K562 (cell line): ENCODE results near the gene EVI5. TPM values are rescaled to one million over a fixed set of nuclear protein-coding genes. Genes with fewer than 3 reads are reported as not detected.
A peak's percentile ranks its signal among the peaks of the same experiment; 100 is the strongest.
"Not testable (repeated sequence)": the region's sequence is repeated elsewhere in the genome, so short reads cannot be mapped to it uniquely, and the experiment has no call there.

Experiments used
- ATAC-seq: fragments of 200-7000 bp; cut with Tn5 transposase; 3 replicates; pipeline ENCODE4 v1.9.1; 2020; ENCODE audit warnings: moderate library complexity
- BruUV-seq: library from RNA; stranded (reverse); fragments of 400-500 nt; replicated peaks from 2 replicates; lab custom pipeline; 2021; lab: Mats Ljungman, UMichigan
- CTCF ChIA-PET: fragments of 300-600 bp; formaldehyde crosslinking; extraction: SDS; loops from one replicate; lab custom pipeline; 2021; ENCODE audit warnings: low intra/inter-chr PET ratio; lab: Yijun Ruan, JAX
- POLR2A ChIA-PET: fragments of 300-600, 350-650 bp; sonication (Branson Sonifier 250); formaldehyde crosslinking; extraction: SDS; loops from one replicate; lab custom pipeline; 2021; ENCODE audit warnings: antibody characterized with exemption, inconsistent platforms; lab: Yijun Ruan, JAX
- DNase-seq, 4 experiments: peaks; one replicate each; pipeline versions ENCODE4 v3.0.0 to v3.0.0-alpha.2; 2011 to 2018; ENCODE audit warnings: low spot score in 3 of 4, mixed read lengths in 3 of 4; ENCODE audit errors: extremely low read depth in 1 of 4
- FAIRE-seq: peaks from 2 replicates; lab custom pipeline; 2011; peaks lifted over from hg19 to GRCh38; lab: Jason Lieb, UNC
- H2AFZ ChIP-seq: 2 replicates; pipeline ENCODE4 v1.6.0; 2011; ENCODE audit warnings: low read depth, low read length, control low read depth, inconsistent platforms
- H3K27ac ChIP-seq: fragments of 200-600 bp; 3 replicates; pipeline ENCODE4 v1.8.0; 2011; ENCODE audit warnings: low read depth, mild to moderate bottlenecking, control low read depth, inconsistent platforms, low read length, moderate library complexity, mixed read lengths; ENCODE audit errors: extremely low read depth
- H3K27me3 ChIP-seq, 2 experiments: fragments of 300-600 bp in 1 of 2; 2 replicates in 1 of 2; 3 replicates in 1 of 2; pipeline versions ENCODE4 v1.6.0 to v1.8.0; 2011; ENCODE audit warnings: inconsistent platforms in 2 of 2, low read length in 2 of 2, mild to moderate bottlenecking in 1 of 2, mixed read lengths in 1 of 2, moderate library complexity in 1 of 2; ENCODE audit not compliant: control insufficient read depth in 2 of 2, insufficient read depth in 2 of 2
- H3K36me3 ChIP-seq: fragments of 300-600 bp; 3 replicates; pipeline ENCODE4 v1.8.0; 2011; ENCODE audit warnings: mild to moderate bottlenecking, low read length, inconsistent platforms; ENCODE audit not compliant: control insufficient read depth, insufficient read depth
- H3K4me1 ChIP-seq, 2 experiments: fragments of 200-600 bp in 1 of 2; replicated peaks in 1 of 2; 2 replicates in 1 of 2; 3 replicates in 1 of 2; pipeline versions ENCODE4 v1.5.1 to v1.8.0; 2011; ENCODE audit warnings: inconsistent platforms in 2 of 2, low read length in 2 of 2, mild to moderate bottlenecking in 1 of 2, mixed read lengths in 1 of 2, moderate library complexity in 1 of 2; ENCODE audit not compliant: control insufficient read depth in 2 of 2, insufficient read depth in 2 of 2
- H3K4me2 ChIP-seq: 2 replicates; pipeline ENCODE4 v1.6.1; 2011; ENCODE audit warnings: low read length, control low read depth, inconsistent platforms, mixed read lengths; ENCODE audit not compliant: insufficient read depth
- H3K4me3 ChIP-seq: fragments of 200-600 bp; sonication (generic), shearing (Covaris generic); 2 replicates; pipeline ENCODE4 v1.5.1; 2016; ENCODE audit warnings: control low read depth, inconsistent platforms
- H3K79me2 ChIP-seq: fragments of 200-600 bp; 3 replicates; pipeline ENCODE4 v1.8.0; 2011; ENCODE audit warnings: low read length, inconsistent platforms; ENCODE audit not compliant: control insufficient read depth, insufficient read depth
- H3K9ac ChIP-seq, 2 experiments: 2 replicates each; pipeline versions ENCODE4 v1.6.0 to v1.6.1; 2011; ENCODE audit warnings: low read depth in 2 of 2, low read length in 2 of 2, control low read depth in 1 of 2, inconsistent platforms in 1 of 2, mild to moderate bottlenecking in 1 of 2, mixed read lengths in 1 of 2; ENCODE audit not compliant: insufficient read depth in 1 of 2
- H3K9me1 ChIP-seq: one replicate; pipeline ENCODE4 v1.6.0; 2011; ENCODE audit warnings: inconsistent platforms, mild to moderate bottlenecking, low read length, moderate library complexity; ENCODE audit not compliant: control insufficient read depth, insufficient read depth
- H3K9me3 ChIP-seq: replicated peaks from 2 replicates; pipeline ENCODE4 v1.5.1; 2011; ENCODE audit warnings: low read depth, low read length, inconsistent platforms; ENCODE audit not compliant: control insufficient read depth, insufficient read depth
- H4K20me1 ChIP-seq: replicated peaks from 2 replicates; pipeline ENCODE4 v1.6.1; 2011; ENCODE audit warnings: low read length, inconsistent platforms, mixed read lengths; ENCODE audit not compliant: control insufficient read depth, insufficient read depth
- ARID2 ChIP-seq: fragments of 450-650 bp; IDR thresholded peaks from 2 replicates; pipeline ENCODE4 v1.6.1; 2017; ENCODE audit warnings: antibody characterized with exemption, mild to moderate bottlenecking
- ARNT ChIP-seq, 2 experiments: fragments of 450-650 bp; IDR thresholded peaks; 2 replicates each; pipeline ENCODE4 v1.6.1; 2016; ENCODE audit warnings: mild to moderate bottlenecking in 1 of 2
- BCOR ChIP-seq: fragments of 450-650 bp; IDR thresholded peaks from 2 replicates; pipeline ENCODE4 v1.6.1; 2016
- C11orf30 ChIP-seq: fragments of 450-650 bp; IDR thresholded peaks from 2 replicates; pipeline ENCODE4 v1.6.1; 2016; ENCODE audit warnings: low read depth, mild to moderate bottlenecking
- KDM1A ChIP-seq, 2 experiments: fragments of 450-650 bp; IDR thresholded peaks; 2 replicates each; pipeline ENCODE4 v1.6.1; 2016; ENCODE audit warnings: mild to moderate bottlenecking in 2 of 2
- MAFF ChIP-seq: IDR thresholded peaks from 2 replicates; pipeline ENCODE4 v1.6.1; 2012; ENCODE audit warnings: low read length, improper control_type of control experiment
- NBN ChIP-seq: fragments of 450-650 bp; IDR thresholded peaks from 2 replicates; pipeline ENCODE4 v1.6.1; 2016; ENCODE audit warnings: low read depth, mild to moderate bottlenecking
- SNRNP70 ChIP-seq: fragments of 200-400 bp; formaldehyde crosslinking; optimal IDR thresholded peaks from 2 replicates; pipeline ENCODE3; 2017; ENCODE audit warnings: low read depth, low read length
- ZNF146 ChIP-seq: IDR thresholded peaks from one replicate; pipeline ENCODE4 v1.6.1; 2018; ENCODE audit warnings: missing compliant biosample characterization; ENCODE audit not compliant: unreplicated experiment
- ZNF316 ChIP-seq: fragments of 450-650 bp; IDR thresholded peaks from 2 replicates; pipeline ENCODE4 v1.6.1; 2016
- WGBS: fragments of 100-300 bp; shearing (Covaris generic); methylation state at CpG from one replicate; pipeline ENCODE4 v1.1.6; 2016; ENCODE audit warnings: low coverage, mixed read lengths; ENCODE audit not compliant: insufficient coverage; ENCODE audit errors: missing lambda C conversion rate; 5-methylcytosine and 5-hydroxymethylcytosine counted together
- in situ Hi-C: fragments of 300-500 bp; cut with MboI; formaldehyde crosslinking; loops from 4 replicates; pipeline ENCODE4 v1.15.0; 2018; ENCODE audit warnings: inconsistent platforms, mixed read lengths
- intact Hi-C: fragments of 100-400 bp; cut with micrococcal nuclease; formaldehyde crosslinking; loops from 2 replicates; pipeline ENCODE4 v1.14.2; 2022
- polyA plus RNA-seq, 8 experiments: library from polyadenylated mRNA; depleted of rRNA in 4 of 8; stranded (reverse) in 5 of 8; unstranded in 3 of 8; fragments of >200 nt; fragmentation: Nextera tagmentation in 2 of 8; fragmentation: Illumina TruSeq in 1 of 8; extraction: Ambion mirVana in 2 of 8; extraction: Trizol in 1 of 8; gene quantifications; 2 replicates each; pipeline versions ENCODE4 v1.2.1 to v1.2.3, GENCODE V29; 2011 to 2014; ENCODE audit warnings: inconsistent platforms in 1 of 8, missing spikeins in 1 of 8
- total RNA-seq, 7 experiments: library from RNA; depleted of rRNA in 6 of 7; stranded (reverse); fragments of >200 nt in 6 of 7; fragmentation: Illumina TruSeq in 2 of 7; extraction: Trizol in 2 of 7; gene quantifications; 2 replicates each; pipeline versions ENCODE4 v1.2.1 to v1.2.3, GENCODE V29; 2011 to 2021; ENCODE audit warnings: low replicate concordance in 1 of 7

Gene EVI5
- total and polyA plus RNA-seq, 9 of the 15 experiments (the other 6 are each of a cell fraction or from before 2014, with no cell fraction given): 1.7 to 50.1 (median 13.7) TPM

DNA sequence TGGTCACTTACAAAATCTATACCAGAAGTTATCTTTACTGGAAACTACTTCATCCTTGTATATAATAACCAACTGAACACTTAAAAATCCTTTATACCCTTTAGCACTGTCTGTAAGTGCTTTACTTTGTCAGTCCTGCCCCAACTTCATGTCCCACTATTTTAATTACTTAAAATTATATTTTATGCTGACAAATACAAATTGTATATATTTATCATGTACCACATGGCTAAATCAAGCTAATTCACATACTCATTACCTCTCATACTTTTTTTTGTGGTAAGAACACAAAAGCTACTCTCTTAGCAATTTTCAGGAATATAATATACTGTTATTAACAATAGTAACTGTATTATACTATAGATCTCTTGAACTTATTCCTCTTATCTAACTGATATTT lies 63.0 kb downstream of the EVI5 start:
- Histone ChIP-seq H3K27ac (no peak overlapping the region), H3K4me1 (no peaks in the 10 kb centered on the region), H4K20me1 (no peaks in the 10 kb centered on the region), H3K9me3 (no peaks in the 10 kb centered on the region; the same call in 1 of the 2 replicates), H3K9me1 (no peaks in the 10 kb centered on the region), H3K4me2 (no peak overlapping the region), H3K36me3 (no peaks in the 10 kb centered on the region; the same call in 2 of the 3 replicates), H3K4me3 (no peak overlapping the region), H3K27me3 (no peaks in the 10 kb centered on the region), H3K9ac (no peak overlapping the region), H2AFZ (no peak overlapping the region), H3K79me2 (0 out of 3 replicates have a peak, but pooled peaks cover 3% of the 10 kb centered on the region)
- ChIA-PET CTCF (no interaction called here), POLR2A (no interaction called here)
- ATAC-seq (no peak), FAIRE-seq (no peak), DNase-seq (no peak)
- intact Hi-C loops: no loop called here
- no TSS peak for BruUV-seq
- in situ Hi-C loops: no loop called here
- TF ChIP-seq ZNF316: peak; percentile 86
- no peak for TF ChIP-seq NBN
- TF ChIP-seq MAFF: 0 out of 2 replicates have a peak, but pooled peaks have one; percentile 4
- peak; percentile 62; the same call in 1 of the 2 replicates for TF ChIP-seq C11orf30
- no peak for TF ChIP-seq SNRNP70
- no peak for TF ChIP-seq ARID2
- TF ChIP-seq ARNT (IDR thresholded peaks at IDR 0.05): no peak

DNA sequence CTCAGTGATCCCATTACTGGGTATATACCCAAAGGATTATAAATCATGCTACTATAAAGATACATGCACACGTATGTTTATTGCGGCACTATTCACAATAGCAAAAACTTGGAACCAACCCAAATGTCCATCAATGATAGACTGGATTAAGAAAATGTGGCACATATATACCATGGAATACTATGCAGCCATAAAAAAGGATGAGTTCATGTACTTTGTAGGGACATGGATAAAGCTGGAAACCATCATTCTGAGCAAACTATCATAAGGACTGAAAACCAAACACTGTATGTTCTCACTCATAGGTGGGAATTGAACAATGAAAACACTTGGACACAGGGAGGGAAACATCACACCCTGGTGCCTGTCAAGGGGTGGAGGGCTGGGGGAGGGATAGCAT lies 63.8 kb downstream of the EVI5 start:
- H3K4me2 ChIP-seq, H3K4me3 ChIP-seq, H3K9me3 ChIP-seq, H3K9ac ChIP-seq, H3K27me3 ChIP-seq, CTCF ChIA-PET, H3K9me1 ChIP-seq, intact Hi-C loops, H4K20me1 ChIP-seq, FAIRE-seq, in situ Hi-C loops, H2AFZ ChIP-seq, H3K27ac ChIP-seq, POLR2A ChIA-PET, H3K36me3 ChIP-seq, H3K4me1 ChIP-seq, DNase-seq, BruUV-seq, H3K79me2 ChIP-seq, ATAC-seq: not testable (repeated sequence)
- TF ChIP-seq ZNF146 (CRISPR knock-in tag) (peak; percentile 83), KDM1A (IDR thresholded peaks at IDR 0.05) (peak in 1 of 2 experiments; percentile 35; a peak in 1 of 4 replicates), BCOR (peak; percentile 79)
- no CpG with 5 or more reads among the region's 2 CpGs for WGBS

DNA sequence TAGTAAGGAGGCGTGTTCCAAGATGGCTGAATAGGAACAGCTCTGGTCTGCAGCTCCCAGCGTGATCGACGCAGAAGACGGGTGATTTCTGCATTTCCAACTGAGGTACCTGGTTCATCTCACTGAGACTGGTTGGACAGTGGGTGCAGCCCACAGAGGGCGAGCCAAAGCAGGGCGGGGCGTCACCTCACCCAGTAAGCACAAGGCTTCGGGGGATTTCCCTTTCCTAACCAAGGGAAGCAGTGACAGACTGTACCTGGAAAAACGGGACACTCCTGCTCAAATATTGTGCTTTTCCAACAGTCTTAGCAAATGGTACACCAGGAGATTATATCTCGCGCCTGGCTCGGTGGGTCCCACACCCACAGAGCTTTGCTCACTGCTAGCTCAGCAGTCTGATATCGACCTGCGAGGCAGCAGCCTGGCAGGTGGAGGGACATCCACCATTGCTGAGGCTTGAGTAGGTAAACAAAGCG lies 69.4 kb downstream of the EVI5 start:
- POLR2A ChIA-PET: interaction anchor here (0.6 kb wide), 1 partner anchor 15 kb away, joined by 3 read pairs; no protein-coding TSS in a partner anchor
- intact Hi-C loops, CTCF ChIA-PET, H3K4me3 ChIP-seq, DNase-seq, BruUV-seq, H3K9ac ChIP-seq, H3K36me3 ChIP-seq, H3K9me3 ChIP-seq, in situ Hi-C loops, H3K27ac ChIP-seq, H2AFZ ChIP-seq, H3K9me1 ChIP-seq, ATAC-seq, H3K27me3 ChIP-seq, FAIRE-seq, H4K20me1 ChIP-seq, H3K79me2 ChIP-seq, H3K4me2 ChIP-seq: not testable (repeated sequence)
- H3K4me1 ChIP-seq: peaks cover 0 to 16% of the 10 kb centered on the region in 2 experiments; a peak in 3 of 5 replicates
- 69% methylated on average over 14 of the region's 16 CpGs for WGBS
